Measurements from ENCODE around the gene SGCA.

SGCA gene

GRCh38 chr17:50188531-50188920 lies 22.7 kb downstream of the SGCA start:
- Histone ChIP-seq H3K4me3 (ENCODE audit: low read depth, low read length) (no peak overlapping the region), H3K36me3 (ENCODE audit: control insufficient read depth in 2 of 2, insufficient read depth in 1 of 2, low read length in 2 of 2) (peaks cover 0 to 71% of the 10 kb centered on the region in 2 experiments; a peak in 1 of 3 replicates), H3K27ac (ENCODE audit: extremely low read depth, low read depth, low read length) (no peak overlapping the region), H3K4me1 (ENCODE audit: control insufficient read depth, insufficient read depth, low read length) (no peaks in the 10 kb centered on the region), H3K9me3 (ENCODE audit: control insufficient read depth, insufficient read depth, low read depth, low read length) (no peaks in the 10 kb centered on the region)
- POLR2A ChIA-PET, result interaction anchor here (2.1 kb wide), 1 partner anchor 10 kb away, joined by 12 read pairs; no protein-coding TSS in a partner anchor
- TF ChIP-seq, protein P1, sequence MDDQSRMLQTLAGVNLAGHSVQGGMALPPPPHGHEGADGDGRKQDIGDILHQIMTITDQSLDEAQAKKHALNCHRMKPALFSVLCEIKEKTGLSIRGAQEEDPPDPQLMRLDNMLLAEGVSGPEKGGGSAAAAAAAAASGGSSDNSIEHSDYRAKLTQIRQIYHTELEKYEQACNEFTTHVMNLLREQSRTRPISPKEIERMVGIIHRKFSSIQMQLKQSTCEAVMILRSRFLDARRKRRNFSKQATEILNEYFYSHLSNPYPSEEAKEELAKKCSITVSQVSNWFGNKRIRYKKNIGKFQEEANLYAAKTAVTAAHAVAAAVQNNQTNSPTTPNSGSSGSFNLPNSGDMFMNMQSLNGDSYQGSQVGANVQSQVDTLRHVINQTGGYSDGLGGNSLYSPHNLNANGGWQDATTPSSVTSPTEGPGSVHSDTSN (CRISPR knock-in tag; IDR thresholded peaks at IDR 0.05), result no peak
- TF ChIP-seq GLIS2 (tag by site-specific recombination; IDR thresholded peaks at IDR 0.05), result peak; percentile 30; the same call in 1 of the 2 replicates
- CTCF ChIA-PET, result interaction anchor here (0.7 to 1.4 kb wide), 4 partner anchors 9 to 11 kb away, joined by 3 to 8 read pairs (median 4); no protein-coding TSS in a partner anchor

GRCh38 chr17:50188921-50189549 lies 23.2 kb downstream of the SGCA start:
- H3K9me3 ChIP-seq (ENCODE audit: control insufficient read depth, insufficient read depth, low read depth, low read length), result no peaks in the 10 kb centered on the region
- peaks cover 0 to 75% of the 10 kb centered on the region in 2 experiments; a peak in 1 of 3 replicates for H3K36me3 ChIP-seq (ENCODE audit: control insufficient read depth in 2 of 2, insufficient read depth in 1 of 2, low read length in 2 of 2)
- TF ChIP-seq GLIS2 (tag by site-specific recombination; IDR thresholded peaks at IDR 0.05), result 0 out of 2 replicates have a peak, but pooled peaks have one; percentile 12
- no peak for TF ChIP-seq SCRT2 (tag by site-specific recombination; IDR thresholded peaks at IDR 0.05)
- H3K27ac ChIP-seq (ENCODE audit: extremely low read depth, low read depth, low read length), result no peak overlapping the region
- H3K4me3 ChIP-seq (ENCODE audit: low read depth, low read length), result no peak overlapping the region
- ChIA-PET CTCF (interaction anchor here (0.6 to 3.4 kb wide), 3 partner anchors 12 to 1923 kb away, joined by 3 to 12 read pairs (median 3); partner anchors contain the start of gene COL1A1), POLR2A (no interaction called here)
- no peaks in the 10 kb centered on the region for H3K4me1 ChIP-seq (ENCODE audit: control insufficient read depth, insufficient read depth, low read length)

DNA sequence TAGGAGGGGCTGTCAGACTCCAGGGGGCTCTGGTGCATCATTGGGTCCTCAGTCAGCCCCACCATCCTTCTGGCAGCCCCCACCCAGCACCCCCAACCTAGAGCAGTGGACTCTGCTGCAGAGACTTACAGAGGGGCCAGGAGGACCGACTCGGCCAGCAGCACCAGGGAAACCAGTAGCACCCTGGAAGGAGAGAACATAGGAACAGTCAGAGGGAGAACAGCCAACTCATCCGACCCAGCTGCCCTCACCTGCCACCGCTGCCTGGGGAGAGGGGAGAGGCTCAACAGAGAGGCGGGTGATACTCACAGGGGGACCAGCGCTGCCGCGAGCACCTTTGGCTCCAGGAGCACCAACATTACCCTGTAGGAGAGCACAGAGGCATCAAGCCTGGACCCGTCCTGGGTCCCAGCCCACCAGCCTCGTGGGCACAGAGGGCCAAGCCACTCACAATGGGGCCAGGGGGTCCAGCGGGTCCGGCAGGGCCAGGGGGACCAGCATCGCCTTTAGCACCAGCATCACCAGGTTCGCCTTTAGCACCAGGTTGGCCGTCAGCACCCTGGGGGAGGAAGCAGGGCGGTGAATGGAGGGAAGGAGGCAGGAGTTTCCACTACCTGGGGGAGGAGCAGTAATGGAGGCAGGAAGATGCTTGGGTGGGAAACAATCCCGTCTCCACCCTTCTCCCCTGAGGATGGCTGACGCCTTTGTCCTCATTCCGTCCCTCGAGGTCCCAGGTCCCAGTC lies 23.9 kb downstream of the SGCA start:
- H3K36me3 ChIP-seq (ENCODE audit: control insufficient read depth in 2 of 2, insufficient read depth in 1 of 2, low read length in 2 of 2), result peaks cover 0 to 80% of the 10 kb centered on the region in 2 experiments; a peak in 1 of 3 replicates
- POLR2A ChIA-PET, result interaction anchor here (1.4 kb wide), 1 partner anchor 12 kb away, joined by 5 read pairs; no protein-coding TSS in a partner anchor
- no peak overlapping the region for H3K27ac ChIP-seq (ENCODE audit: extremely low read depth, low read depth, low read length)
- TF ChIP-seq ZNF37A (tag by site-specific recombination; IDR thresholded peaks at IDR 0.05) (no peak), KLF16 (tag by site-specific recombination; IDR thresholded peaks at IDR 0.05) (no peak), FEZF1 (tag by site-specific recombination; IDR thresholded peaks at IDR 0.05) (no peak), ZNF302 (tag by site-specific recombination; IDR thresholded peaks at IDR 0.05; ENCODE audit: low read depth) (no peak), ZXDB (tag by site-specific recombination; IDR thresholded peaks at IDR 0.05) (no peak), ZNF404 (tag by site-specific recombination; IDR thresholded peaks at IDR 0.05) (no peak), SALL2 (tag by site-specific recombination; IDR thresholded peaks at IDR 0.05; ENCODE audit: borderline replicate concordance) (no peak), ZNF114 (tag by site-specific recombination; IDR thresholded peaks at IDR 0.05) (no peak), ZNF549 (tag by site-specific recombination; IDR thresholded peaks at IDR 0.05) (no peak), PRDM1 (tag by site-specific recombination; IDR thresholded peaks at IDR 0.05) (no peak), TSHZ1 (tag by site-specific recombination; IDR thresholded peaks at IDR 0.05; ENCODE audit: borderline replicate concordance) (no peak), ZNF146 (tag by site-specific recombination; IDR thresholded peaks at IDR 0.05) (no peak), ZFP41 (tag by site-specific recombination; IDR thresholded peaks at IDR 0.05; ENCODE audit: borderline replicate concordance) (no peak), ZBTB8A (tag by site-specific recombination; IDR thresholded peaks at IDR 0.05) (no peak)
- TF ChIP-seq, protein P2, sequence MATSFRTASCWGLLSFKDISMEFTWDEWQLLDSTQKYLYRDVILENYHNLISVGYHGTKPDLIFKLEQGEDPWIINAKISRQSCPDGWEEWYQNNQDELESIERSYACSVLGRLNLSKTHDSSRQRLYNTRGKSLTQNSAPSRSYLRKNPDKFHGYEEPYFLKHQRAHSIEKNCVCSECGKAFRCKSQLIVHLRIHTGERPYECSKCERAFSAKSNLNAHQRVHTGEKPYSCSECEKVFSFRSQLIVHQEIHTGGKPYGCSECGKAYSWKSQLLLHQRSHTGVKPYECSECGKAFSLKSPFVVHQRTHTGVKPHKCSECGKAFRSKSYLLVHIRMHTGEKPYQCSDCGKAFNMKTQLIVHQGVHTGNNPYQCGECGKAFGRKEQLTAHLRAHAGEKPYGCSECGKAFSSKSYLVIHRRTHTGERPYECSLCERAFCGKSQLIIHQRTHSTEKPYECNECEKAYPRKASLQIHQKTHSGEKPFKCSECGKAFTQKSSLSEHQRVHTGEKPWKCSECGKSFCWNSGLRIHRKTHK (tag by site-specific recombination; IDR thresholded peaks at IDR 0.05), result no peak
- TF ChIP-seq, protein P3, sequence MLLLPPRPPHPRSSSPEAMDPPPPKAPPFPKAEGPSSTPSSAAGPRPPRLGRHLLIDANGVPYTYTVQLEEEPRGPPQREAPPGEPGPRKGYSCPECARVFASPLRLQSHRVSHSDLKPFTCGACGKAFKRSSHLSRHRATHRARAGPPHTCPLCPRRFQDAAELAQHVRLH (tag by site-specific recombination; IDR thresholded peaks at IDR 0.05), result no peak
- H3K4me3 ChIP-seq (ENCODE audit: low read depth, low read length), result no peak overlapping the region
- CTCF ChIA-PET, result interaction anchor here (0.6 to 3.4 kb wide), 3 partner anchors 11 to 1924 kb away, joined by 3 to 12 read pairs (median 3); partner anchors contain the start of gene COL1A1
- H3K4me1 ChIP-seq (ENCODE audit: control insufficient read depth, insufficient read depth, low read length), result no peaks in the 10 kb centered on the region
- no peaks in the 10 kb centered on the region for H3K9me3 ChIP-seq (ENCODE audit: control insufficient read depth, insufficient read depth, low read depth, low read length)
